ENCODE results near the gene RNASEH2C. TPM values are rescaled to one million over a fixed set of nuclear protein-coding genes. Genes with fewer than 3 reads are reported as not detected.

Gene RNASEH2C
- total and polyA plus RNA-seq, 2 of the 4 experiments (the other 2 are of a cell fraction) = 34.8 to 40.0 TPM

DNA sequence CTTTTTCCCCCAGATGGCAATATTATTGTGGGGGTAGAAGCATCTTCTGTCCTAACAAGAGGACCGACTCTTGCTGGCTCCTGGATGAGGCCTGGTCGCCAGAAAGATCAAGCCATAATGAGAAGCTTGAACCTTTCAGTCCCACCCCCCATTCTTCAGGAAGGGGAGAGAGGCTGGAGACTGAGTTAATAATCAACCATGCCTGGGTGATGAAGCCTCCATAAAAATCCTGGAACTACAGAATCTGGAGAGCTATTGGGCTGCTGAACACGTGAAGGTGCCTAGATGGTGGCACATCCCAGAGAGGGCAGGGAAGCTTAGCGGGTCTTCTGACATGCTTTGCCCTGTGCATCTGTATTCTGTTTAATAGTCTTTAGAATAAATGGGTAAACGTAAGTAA is 43.8 kb upstream of the RNASEH2C start:
- Histone ChIP-seq H3K4me1 (ENCODE audit: control insufficient read depth, insufficient read depth, low read length) (no peaks in the 10 kb centered on the region), H4K91ac (ENCODE audit: insufficient read depth, low read depth, low read length) (no peak overlapping the region), H3K27me3 (ENCODE audit: control insufficient read depth, insufficient read depth, low read length) (no peaks in the 10 kb centered on the region), H2BK120ac (ENCODE audit: low read depth, low read length) (no peak overlapping the region), H3K9me3 (ENCODE audit: control insufficient read depth, insufficient read depth, low read length) (no peaks in the 10 kb centered on the region), H3K9ac (ENCODE audit: low read depth, low read length) (no peak overlapping the region), H2AK9ac (replicated peaks; ENCODE audit: low read depth, low read length, poor library complexity) (no peak overlapping the region), H2AK5ac (ENCODE audit: low read depth, low read length) (no peak overlapping the region), H4K8ac (ENCODE audit: low read depth in 2 of 2, low read length in 2 of 2) (no peak overlapping the region), H2AFZ (replicated peaks; ENCODE audit: low read length, poor library complexity) (no peak overlapping the region), H3K18ac (ENCODE audit: low read depth, low read length) (no peak overlapping the region), H3K9me1 (ENCODE audit: insufficient read depth, low read length) (no peaks in the 10 kb centered on the region), H3K36me3 (ENCODE audit: control insufficient read depth, insufficient read depth, low read length) (no peaks in the 10 kb centered on the region), H4K20me1 (ENCODE audit: insufficient read depth, low read length) (no peaks in the 10 kb centered on the region), H3K56ac (ENCODE audit: extremely low read depth, insufficient read depth, low read length) (no peak overlapping the region), H2BK5ac (ENCODE audit: low read depth, low read length, poor library complexity, severe bottlenecking) (no peak overlapping the region), H3K14ac (replicated peaks; ENCODE audit: low read depth, low read length) (no peak overlapping the region), H3K4ac (ENCODE audit: low read depth, low read length) (no peak overlapping the region), H4K5ac (ENCODE audit: low read depth, low read length) (no peak overlapping the region), H2BK15ac (ENCODE audit: low read depth, low read length) (no peak overlapping the region), H2BK20ac (ENCODE audit: low read depth, low read length) (no peak overlapping the region), H3K4me2 (ENCODE audit: low read depth, low read length) (no peak overlapping the region), H3K79me1 (ENCODE audit: low read depth in 1 of 2, low read length in 2 of 2) (no peaks in the 10 kb centered on the region), H3K4me3 (ENCODE audit: insufficient read depth, low read depth, low read length) (no peak overlapping the region), H3K27ac (ENCODE audit: insufficient read depth, low read length) (no peak overlapping the region), H3K23ac (ENCODE audit: low read depth, low read length) (no peak overlapping the region)
- CTCF ChIA-PET = no interaction called here
- no CpG with 5 or more reads among the region's 5 CpGs for WGBS, 2 experiments (ENCODE audit: extremely low coverage in 2 of 2, insufficient read length in 1 of 2)
- TF ChIP-seq RFX5 (IDR thresholded peaks at IDR 0.05; ENCODE audit: low read depth, low read length) (no peak), NFE2L2 (IDR thresholded peaks at IDR 0.05; ENCODE audit: low read depth, low read length) (no peak), RCOR1 (IDR thresholded peaks at IDR 0.05; ENCODE audit: insufficient replicate concordance, low read length) (no peak), CHD1 (IDR thresholded peaks at IDR 0.05; ENCODE audit: low read depth, low read length) (no peak), POLR2A (IDR thresholded peaks at IDR 0.05; ENCODE audit: low read depth, low read length) (no peak), MAFK (IDR thresholded peaks at IDR 0.05; ENCODE audit: low read depth, low read length) (no peak), CEBPB (IDR thresholded peaks at IDR 0.05; ENCODE audit: low read depth, low read length) (no peak), SMC3 (IDR thresholded peaks at IDR 0.05; ENCODE audit: low read depth, low read length) (no peak), BHLHE40 (IDR thresholded peaks at IDR 0.05; ENCODE audit: low read depth, low read length) (no peak), MXI1 (IDR thresholded peaks at IDR 0.05; ENCODE audit: borderline replicate concordance, low read depth, low read length) (no peak)
- TF ChIP-seq, protein P1, sequence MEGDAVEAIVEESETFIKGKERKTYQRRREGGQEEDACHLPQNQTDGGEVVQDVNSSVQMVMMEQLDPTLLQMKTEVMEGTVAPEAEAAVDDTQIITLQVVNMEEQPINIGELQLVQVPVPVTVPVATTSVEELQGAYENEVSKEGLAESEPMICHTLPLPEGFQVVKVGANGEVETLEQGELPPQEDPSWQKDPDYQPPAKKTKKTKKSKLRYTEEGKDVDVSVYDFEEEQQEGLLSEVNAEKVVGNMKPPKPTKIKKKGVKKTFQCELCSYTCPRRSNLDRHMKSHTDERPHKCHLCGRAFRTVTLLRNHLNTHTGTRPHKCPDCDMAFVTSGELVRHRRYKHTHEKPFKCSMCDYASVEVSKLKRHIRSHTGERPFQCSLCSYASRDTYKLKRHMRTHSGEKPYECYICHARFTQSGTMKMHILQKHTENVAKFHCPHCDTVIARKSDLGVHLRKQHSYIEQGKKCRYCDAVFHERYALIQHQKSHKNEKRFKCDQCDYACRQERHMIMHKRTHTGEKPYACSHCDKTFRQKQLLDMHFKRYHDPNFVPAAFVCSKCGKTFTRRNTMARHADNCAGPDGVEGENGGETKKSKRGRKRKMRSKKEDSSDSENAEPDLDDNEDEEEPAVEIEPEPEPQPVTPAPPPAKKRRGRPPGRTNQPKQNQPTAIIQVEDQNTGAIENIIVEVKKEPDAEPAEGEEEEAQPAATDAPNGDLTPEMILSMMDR (conservative IDR thresholded peaks at IDR 0.05; ENCODE audit: low read depth, low read length) = no peak
- no peak for DNase-seq
- no TSS peak for BruUV-seq (replicated peaks)
- ATAC-seq (ENCODE audit: low read depth) = no peak
- in situ Hi-C loops (cut with MboI; ENCODE audit: low sequenced_read_pairs) (no loop called here), dilution Hi-C loops (cut with HindIII; ENCODE audit: low sequenced_read_pairs, unreplicated experiment) (no loop called here), intact Hi-C loops (cut with micrococcal nuclease) (loop anchor here (10.0 kb wide), 1 partner anchor 70 kb away; no protein-coding TSS in a partner anchor)
- POLR2A ChIA-PET (ENCODE audit: unreplicated experiment) = no interaction called here

Data from IMR-90 (cell line).